Right lobe of liver (tissue), 4 donors: ENCODE data around the gene C11orf97.

Experiments
- CTCF ChIP-seq, 4 donors: fragments of 200-600 bp in 3 of 4; fragments of 450-650 bp in 1 of 4; IDR thresholded peaks; one replicate each; pipeline versions ENCODE4 v1.5.1 to v1.8.0; 2016 to 2022; ENCODE audit warnings: antibody characterized with exemption in 4 of 4, mild to moderate bottlenecking in 2 of 4
- POLR2A ChIP-seq: fragments of 450-650 bp; IDR thresholded peaks from one replicate; pipeline ENCODE4 v1.6.1; 2017; ENCODE audit warnings: antibody characterized with exemption, mild to moderate bottlenecking
- donor health status: DM: no; HTN: no; CAD: no.
- donor health status: DM: no; HTN: no; CAD: no.
- donor health status: DM: no; HTN: yes; CAD: no.

- no peak for TF ChIP-seq CTCF (IDR thresholded peaks at IDR 0.05)
- no peak for TF ChIP-seq POLR2A
Measured at GRCh38 chr11:94500181-94500580, 12.1 kb upstream of the C11orf97 start.
